MM.1S (cell line): ENCODE data around the gene SKIDA1.

Experiments
- DNase-seq: peaks from one replicate; pipeline ENCODE4 v3.0.0-alpha.2; 2015
- H2AFZ ChIP-seq: fragments of 300-600 bp; sonication (generic); 2 replicates; pipeline ENCODE4 v1.6.0; 2016; ENCODE audit warnings: antibody characterized with exemption, low read length
- H3F3A ChIP-seq: fragments of 300-600 bp; sonication (generic); 2 replicates; pipeline ENCODE4 v1.6.1; 2016; ENCODE audit warnings: mild to moderate bottlenecking, antibody characterized with exemption, low read length, moderate library complexity, mixed read lengths; ENCODE audit not compliant: insufficient read depth
- H3K27ac ChIP-seq: fragments of 300-600 bp; sonication (generic); 2 replicates; pipeline ENCODE4 v1.5.1; 2016; ENCODE audit warnings: mild to moderate bottlenecking, low read length
- H3K27me3 ChIP-seq: fragments of 300-600 bp; sonication (generic); replicated peaks from 2 replicates; pipeline ENCODE4 v1.6.0; 2016; ENCODE audit warnings: low read length; ENCODE audit not compliant: insufficient read depth
- H3K36me3 ChIP-seq: fragments of 300-600 bp; sonication (generic); replicated peaks from 2 replicates; pipeline ENCODE4 v1.6.1; 2016; ENCODE audit warnings: mild to moderate bottlenecking, low read length, mixed read lengths; ENCODE audit not compliant: insufficient read depth
- H3K4me1 ChIP-seq: fragments of 300-600 bp; sonication (generic); 2 replicates; pipeline ENCODE4 v1.6.1; 2016; ENCODE audit warnings: low read length, mixed read lengths
- H3K4me2 ChIP-seq: fragments of 300-600 bp; sonication (generic); 2 replicates; pipeline ENCODE4 v1.6.0; 2016; ENCODE audit warnings: low read depth, low read length
- H3K4me3 ChIP-seq: fragments of 300-600 bp; sonication (generic); 2 replicates; pipeline ENCODE4 v1.5.1; 2016; ENCODE audit warnings: low read length, mixed read lengths
- H3K79me2 ChIP-seq: fragments of 300-600 bp; sonication (generic); 2 replicates; pipeline ENCODE4 v1.6.1; 2016; ENCODE audit warnings: mixed run types, low read length, mixed read lengths
- H3K9ac ChIP-seq: fragments of 300-600 bp; sonication (generic); 2 replicates; pipeline ENCODE4 v1.6.1; 2016; ENCODE audit warnings: low read length, mixed read lengths
- H3K9me2 ChIP-seq: fragments of 300-600 bp; sonication (generic); replicated peaks from 2 replicates; pipeline ENCODE4 v1.6.1; 2016; ENCODE audit warnings: mild to moderate bottlenecking, low read length, mixed read lengths; ENCODE audit not compliant: insufficient read depth
- H3K9me3 ChIP-seq: fragments of 300-600 bp; sonication (generic); replicated peaks from 2 replicates; pipeline ENCODE4 v1.6.1; 2016; ENCODE audit warnings: mild to moderate bottlenecking, low read length, mixed read lengths; ENCODE audit not compliant: insufficient read depth
- H4K20me1 ChIP-seq: fragments of 300-600 bp; sonication (generic); 2 replicates; pipeline ENCODE4 v1.6.1; 2016; ENCODE audit warnings: mild to moderate bottlenecking, low read length, moderate library complexity, mixed read lengths; ENCODE audit not compliant: insufficient read depth
- CTCF ChIP-seq: fragments of 300-600 bp; sonication (generic); IDR thresholded peaks from 2 replicates; pipeline ENCODE4 v1.5.1; 2016; ENCODE audit warnings: antibody characterized with exemption, low read length, mixed read lengths
- EZH2 ChIP-seq: fragments of 300-600 bp; sonication (generic); optimal IDR thresholded peaks from 2 replicates; pipeline ENCODE3; 2017; ENCODE audit warnings: low read depth, mild to moderate bottlenecking, antibody characterized with exemption, low read length, mixed read lengths
- EZH2phosphoT487 ChIP-seq: fragments of 300-600 bp; sonication (generic); IDR thresholded peaks from 2 replicates; pipeline ENCODE4 v1.6.1; 2018; ENCODE audit warnings: antibody characterized with exemption, low read length

SKIDA1 gene

GRCh38 chr10:21503542-21503941 lies 21.9 kb downstream of the SKIDA1 start:
- Histone ChIP-seq H3K27me3 (peaks cover 28% of the 10 kb centered on the region), H2AFZ (no peak overlapping the region), H3K36me3 (no peaks in the 10 kb centered on the region), H3K4me3 (no peak overlapping the region), H3K79me2 (no peaks in the 10 kb centered on the region), H3K4me1 (no peaks in the 10 kb centered on the region), H3K4me2 (no peak overlapping the region), H3K9me3 (no peaks in the 10 kb centered on the region), H3K9ac (no peak overlapping the region), H3F3A (no peaks in the 10 kb centered on the region), H4K20me1 (no peaks in the 10 kb centered on the region), H3K27ac (no peak overlapping the region), H3K9me2 (no peaks in the 10 kb centered on the region)
- TF ChIP-seq EZH2 = no peak
- TF ChIP-seq CTCF = no peak
- TF ChIP-seq EZH2phosphoT487 = no peak
- DNase-seq = no peak

- no peaks in the 10 kb centered on the region for H3K9me3 ChIP-seq
- no peaks in the 10 kb centered on the region for H3K9me2 ChIP-seq
- peaks cover 40% of the 10 kb centered on the region for H3K27me3 ChIP-seq
- no peak overlapping the region for H3K9ac ChIP-seq
- no peak overlapping the region for H3K4me2 ChIP-seq
- no peak overlapping the region for H2AFZ ChIP-seq
- H3F3A ChIP-seq = no peaks in the 10 kb centered on the region
- no peaks in the 10 kb centered on the region for H3K4me1 ChIP-seq
- TF ChIP-seq CTCF = no peak
- no peak for TF ChIP-seq EZH2phosphoT487
- no peak for TF ChIP-seq EZH2
- no peaks in the 10 kb centered on the region for H3K79me2 ChIP-seq
- no peak for DNase-seq
- no peaks in the 10 kb centered on the region for H3K36me3 ChIP-seq
- H3K27ac ChIP-seq = no peak overlapping the region
- H3K4me3 ChIP-seq = no peak overlapping the region
- H4K20me1 ChIP-seq = no peaks in the 10 kb centered on the region
Observed at GRCh38 chr10:21502348-21502740, 23.1 kb downstream of the SKIDA1 start.

- no peaks in the 10 kb centered on the region for H3K79me2 ChIP-seq
- H3K4me1 ChIP-seq = no peaks in the 10 kb centered on the region
- no peaks in the 10 kb centered on the region for H4K20me1 ChIP-seq
- H3K27ac ChIP-seq = no peak overlapping the region
- H3K4me3 ChIP-seq = no peak overlapping the region
- H3F3A ChIP-seq = no peaks in the 10 kb centered on the region
- no peaks in the 10 kb centered on the region for H3K36me3 ChIP-seq
- H3K9me3 ChIP-seq = no peaks in the 10 kb centered on the region
- no peak overlapping the region for H3K4me2 ChIP-seq
- no peak overlapping the region for H3K9ac ChIP-seq
- no peak for DNase-seq
- H3K9me2 ChIP-seq = no peaks in the 10 kb centered on the region
- TF ChIP-seq EZH2 (no peak), CTCF (no peak), EZH2phosphoT487 (no peak)
- no peak overlapping the region for H2AFZ ChIP-seq
- H3K27me3 ChIP-seq = peaks cover 45% of the 10 kb centered on the region
Observed at GRCh38 chr10:21501731-21502347, 23.6 kb downstream of the SKIDA1 start.
